Measurements from ENCODE around the gene PAK5.

PAK5 gene

GRCh38 chr20:9775176-9775575 is 63.7 kb downstream of the PAK5 start:
- no peak for DNase-seq

- no peak for DNase-seq
Measured at GRCh38 chr20:9769954-9770353, 68.9 kb downstream of the PAK5 start.

GRCh38 chr20:9761476-9761875 is 77.4 kb downstream of the PAK5 start:
- no peak for DNase-seq

- DNase-seq, result no peak
Measured at GRCh38 chr20:9759392-9759791, 79.5 kb downstream of the PAK5 start.

- DNase-seq, result no peak
Measured at GRCh38 chr20:9758752-9759151, 80.1 kb downstream of the PAK5 start.

- no peak for DNase-seq
Measured at GRCh38 chr20:9756660-9757059, 82.2 kb downstream of the PAK5 start.

GRCh38 chr20:9755301-9755700 is 83.6 kb downstream of the PAK5 start:
- DNase-seq, result no peak

GRCh38 chr20:9744551-9744950 is 94.3 kb downstream of the PAK5 start:
- DNase-seq, result no peak

GRCh38 chr20:9743871-9744270 is 95.0 kb downstream of the PAK5 start:
- no peak for DNase-seq

- no peak for DNase-seq
Measured at GRCh38 chr20:9742821-9743220, 96.1 kb downstream of the PAK5 start.

GRCh38 chr20:9741996-9742395 is 96.9 kb downstream of the PAK5 start:
- DNase-seq, result no peak

- no peak for DNase-seq
Measured at GRCh38 chr20:9740486-9740885, 98.4 kb downstream of the PAK5 start.

- no peak for DNase-seq
Measured at GRCh38 chr20:9739991-9740390, 98.9 kb downstream of the PAK5 start.

- no peak for DNase-seq
Measured at GRCh38 chr20:9736373-9736772, 102.5 kb downstream of the PAK5 start.

- no peak for DNase-seq
Measured at GRCh38 chr20:9723501-9724202, 115.2 kb downstream of the PAK5 start.

- DNase-seq, result no peak
Measured at GRCh38 chr20:9711872-9712271, 127.0 kb downstream of the PAK5 start.

- DNase-seq, result no peak
Measured at GRCh38 chr20:9710685-9711084, 128.2 kb downstream of the PAK5 start.

GRCh38 chr20:9705722-9706476 is 133.0 kb downstream of the PAK5 start:
- DNase-seq, result no peak

- DNase-seq, result no peak
Measured at GRCh38 chr20:9699181-9699580, 139.7 kb downstream of the PAK5 start.

GRCh38 chr20:9689041-9689440 is 149.8 kb downstream of the PAK5 start:
- DNase-seq, result no peak

- no peak for DNase-seq
Measured at GRCh38 chr20:9686866-9687265, 152.0 kb downstream of the PAK5 start.

GRCh38 chr20:9686455-9686854 is 152.4 kb downstream of the PAK5 start:
- DNase-seq, result no peak

GRCh38 chr20:9686001-9686400 is 152.9 kb downstream of the PAK5 start:
- DNase-seq, result no peak

- DNase-seq, result no peak
Measured at GRCh38 chr20:9685011-9685410, 153.9 kb downstream of the PAK5 start.

Measured in activated CD4-positive, CD25-positive, alpha-beta regulatory T cell treated with anti-CD3 and anti-CD28 coated beads, Interleukin-2, amount 50 U/mL, for 72 hours (primary cell).